DND-41 (cell line): Measurements from ENCODE around the gene MEF2C.

Experiments
- ATAC-seq: fragments of 200-7000 bp; cut with Tn5 transposase; 3 replicates; pipeline ENCODE4 v1.9.1; 2021; ENCODE audit warnings: low read depth; ENCODE audit not compliant: insufficient read depth
- DNase-seq: peaks from one replicate; pipeline ENCODE4 v3.0.0-alpha.2; 2020
- H2AFZ ChIP-seq: 2 replicates; pipeline ENCODE4 v1.6.0; 2012; ENCODE audit warnings: low read depth, low read length
- H3K27ac ChIP-seq: 2 replicates; pipeline ENCODE4 v1.5.1; 2012; ENCODE audit warnings: low read length, inconsistent platforms
- H3K27me3 ChIP-seq: fragments of 200-600 bp; sonication (generic); 2 replicates; pipeline ENCODE4 v1.6.0; 2012; ENCODE audit warnings: low read length, mild to moderate bottlenecking, inconsistent platforms; ENCODE audit not compliant: insufficient read depth, poor library complexity
- H3K36me3 ChIP-seq: 2 replicates; pipeline ENCODE4 v1.5.1; 2012; ENCODE audit warnings: low read length, inconsistent platforms; ENCODE audit not compliant: insufficient read depth
- H3K4me1 ChIP-seq: 2 replicates; pipeline ENCODE4 v1.5.1; 2012; ENCODE audit warnings: mild to moderate bottlenecking, low read length; ENCODE audit not compliant: insufficient read depth
- H3K4me2 ChIP-seq: 2 replicates; pipeline ENCODE4 v1.6.0; 2012; ENCODE audit warnings: mild to moderate bottlenecking, moderate library complexity, low read length, inconsistent platforms; ENCODE audit not compliant: insufficient read depth
- H3K4me3 ChIP-seq, 2 experiments: fragments of 200-600 bp in 1 of 2; shearing (Covaris generic) in 1 of 2; 2 replicates each; pipeline ENCODE4 v1.5.1; 2012 to 2016; ENCODE audit warnings: inconsistent platforms in 2 of 2, low read length in 2 of 2, mild to moderate bottlenecking in 2 of 2, low read depth in 1 of 2, moderate library complexity in 1 of 2
- H3K79me2 ChIP-seq: 2 replicates; pipeline ENCODE4 v1.6.0; 2012; ENCODE audit warnings: low read length, inconsistent platforms; ENCODE audit not compliant: insufficient read depth
- H3K9ac ChIP-seq: 2 replicates; pipeline ENCODE4 v1.6.0; 2012; ENCODE audit warnings: low read depth, mild to moderate bottlenecking, inconsistent platforms, low read length, moderate library complexity
- H3K9me3 ChIP-seq: 2 replicates; pipeline ENCODE4 v1.5.1; 2012; ENCODE audit warnings: low read length, moderate library complexity, mild to moderate bottlenecking, inconsistent platforms; ENCODE audit not compliant: insufficient read depth, severe bottlenecking
- H4K20me1 ChIP-seq: 2 replicates; pipeline ENCODE4 v1.6.0; 2012; ENCODE audit warnings: low read length; ENCODE audit not compliant: insufficient read depth
- CTCF ChIP-seq: IDR thresholded peaks from 2 replicates; pipeline ENCODE4 v1.5.1; 2012; ENCODE audit warnings: borderline replicate concordance, low read length, moderate library complexity, mild to moderate bottlenecking; ENCODE audit not compliant: poor library complexity, severe bottlenecking; ENCODE audit errors: extremely low read depth
- EZH2 ChIP-seq: IDR thresholded peaks from 3 replicates; pipeline ENCODE4 v1.6.1; 2012; ENCODE audit warnings: borderline replicate concordance, low read depth, mild to moderate bottlenecking, moderate library complexity, low read length, inconsistent platforms; ENCODE audit not compliant: severe bottlenecking

MEF2C gene

GRCh38 chr5:88929385-88929784 lies 46.4 kb upstream of the MEF2C start:
- Histone ChIP-seq H2AFZ (no peak overlapping the region), H3K27ac (no peak overlapping the region), H3K9me3 (no peaks in the 10 kb centered on the region), H3K79me2 (no peaks in the 10 kb centered on the region), H3K36me3 (no peaks in the 10 kb centered on the region), H3K4me3 (no peak overlapping the region), H3K27me3 (no peaks in the 10 kb centered on the region), H3K4me2 (no peak overlapping the region), H4K20me1 (no peaks in the 10 kb centered on the region), H3K4me1 (no peaks in the 10 kb centered on the region), H3K9ac (no peak overlapping the region)
- no peak for TF ChIP-seq CTCF
- no peak for TF ChIP-seq EZH2
- ATAC-seq (no peak), DNase-seq (no peak)

GRCh38 chr5:88926774-88927173 lies 43.8 kb upstream of the MEF2C start:
- Histone ChIP-seq H2AFZ (no peak overlapping the region), H3K27me3 (no peaks in the 10 kb centered on the region), H3K36me3 (no peaks in the 10 kb centered on the region), H3K9ac (no peak overlapping the region), H3K79me2 (no peaks in the 10 kb centered on the region), H4K20me1 (no peaks in the 10 kb centered on the region), H3K9me3 (no peaks in the 10 kb centered on the region), H3K27ac (no peak overlapping the region), H3K4me3 (no peak overlapping the region), H3K4me1 (no peaks in the 10 kb centered on the region), H3K4me2 (no peak overlapping the region)
- no peak for DNase-seq
- ATAC-seq: no peak
- TF ChIP-seq CTCF (no peak), EZH2 (no peak)

GRCh38 chr5:88925692-88926490 lies 42.9 kb upstream of the MEF2C start:
- TF ChIP-seq EZH2: no peak
- TF ChIP-seq CTCF: no peak
- no peaks in the 10 kb centered on the region for H3K9me3 ChIP-seq
- no peaks in the 10 kb centered on the region for H3K27me3 ChIP-seq
- no peak overlapping the region for H3K4me2 ChIP-seq
- no peaks in the 10 kb centered on the region for H3K36me3 ChIP-seq
- no peak overlapping the region for H3K9ac ChIP-seq
- H3K79me2 ChIP-seq: no peaks in the 10 kb centered on the region
- no peak overlapping the region for H3K4me3 ChIP-seq
- no peaks in the 10 kb centered on the region for H3K4me1 ChIP-seq
- ATAC-seq: no peak
- no peak overlapping the region for H2AFZ ChIP-seq
- H4K20me1 ChIP-seq: no peaks in the 10 kb centered on the region
- H3K27ac ChIP-seq: no peak overlapping the region
- DNase-seq: no peak
